ENCODE results near the gene TM7SF2. TPM values are rescaled to one million over a fixed set of nuclear protein-coding genes. Genes with fewer than 3 reads are reported as not detected.

Gene TM7SF2
- total RNA-seq, 1 experiment from 2014 or later: 74.8 TPM

DNA sequence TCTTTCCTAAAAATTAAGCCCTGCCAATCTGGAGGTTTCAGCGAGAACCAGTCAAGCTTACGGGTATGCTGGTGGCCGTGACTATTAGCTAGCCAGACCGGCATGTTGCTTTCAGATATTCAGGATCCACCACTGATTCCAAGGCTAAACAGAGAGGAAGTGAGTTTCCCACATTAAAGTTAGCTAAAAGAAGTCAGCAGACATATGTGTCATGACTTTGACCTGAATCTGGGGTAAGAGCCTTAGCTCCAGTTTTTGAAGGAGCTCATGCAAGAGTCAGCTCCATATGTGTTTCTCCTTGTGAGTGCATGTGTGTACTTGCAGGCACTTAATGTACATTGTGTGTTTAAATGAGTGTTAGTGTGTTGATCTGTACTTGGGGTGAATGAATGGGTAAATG, 26.2 kb upstream of the TM7SF2 start:
- H4K20me1 ChIP-seq (ENCODE audit: control insufficient read depth, insufficient read depth, insufficient read length): peaks cover 3% of the 10 kb centered on the region
- no peak overlapping the region for H3K14ac ChIP-seq (ENCODE audit: insufficient read depth, low read length)
- H3K9ac ChIP-seq (ENCODE audit: extremely low read depth, insufficient read length, low read length): no peak overlapping the region
- Mint-ChIP-seq H3K4me3 (peak overlapping the region; percentile 97 to 99), H3K9me3 (no peaks in the 10 kb centered on the region; a peak in 1 of 5 replicates), H3K27me3 (ENCODE audit: low read depth) (no peaks in the 10 kb centered on the region), H3K36me3 (ENCODE audit: insufficient read depth in 1 of 3, low read depth in 3 of 3) (peaks cover 19 to 63% (median 60%) of the 10 kb centered on the region in 3 experiments), H3K4me1 (peaks cover 14 to 16% of the 10 kb centered on the region in 2 experiments), H3K27ac (no peak overlapping the region; a peak in 2 of 7 replicates)
- H2AFZ ChIP-seq (ENCODE audit: low read length): no peak overlapping the region
- no peak overlapping the region for H4K5ac ChIP-seq (ENCODE audit: insufficient read length, low read depth, low read length)
- H3K23me2 ChIP-seq (ENCODE audit: insufficient read length, low read depth, low read length, poor library complexity, severe bottlenecking): peaks cover 12% of the 10 kb centered on the region
- no peak overlapping the region for H3K27ac ChIP-seq (ENCODE audit: insufficient read length, low read depth, low read length)
- no peak overlapping the region for H4K8ac ChIP-seq (replicated peaks; ENCODE audit: insufficient read length, low read depth, low read length)
- H2BK12ac ChIP-seq (ENCODE audit: insufficient read length, low read depth, low read length): no peak overlapping the region
- H3K4me1 ChIP-seq (ENCODE audit: insufficient read depth, low read length): no peaks in the 10 kb centered on the region
- TF ChIP-seq, protein P1, sequence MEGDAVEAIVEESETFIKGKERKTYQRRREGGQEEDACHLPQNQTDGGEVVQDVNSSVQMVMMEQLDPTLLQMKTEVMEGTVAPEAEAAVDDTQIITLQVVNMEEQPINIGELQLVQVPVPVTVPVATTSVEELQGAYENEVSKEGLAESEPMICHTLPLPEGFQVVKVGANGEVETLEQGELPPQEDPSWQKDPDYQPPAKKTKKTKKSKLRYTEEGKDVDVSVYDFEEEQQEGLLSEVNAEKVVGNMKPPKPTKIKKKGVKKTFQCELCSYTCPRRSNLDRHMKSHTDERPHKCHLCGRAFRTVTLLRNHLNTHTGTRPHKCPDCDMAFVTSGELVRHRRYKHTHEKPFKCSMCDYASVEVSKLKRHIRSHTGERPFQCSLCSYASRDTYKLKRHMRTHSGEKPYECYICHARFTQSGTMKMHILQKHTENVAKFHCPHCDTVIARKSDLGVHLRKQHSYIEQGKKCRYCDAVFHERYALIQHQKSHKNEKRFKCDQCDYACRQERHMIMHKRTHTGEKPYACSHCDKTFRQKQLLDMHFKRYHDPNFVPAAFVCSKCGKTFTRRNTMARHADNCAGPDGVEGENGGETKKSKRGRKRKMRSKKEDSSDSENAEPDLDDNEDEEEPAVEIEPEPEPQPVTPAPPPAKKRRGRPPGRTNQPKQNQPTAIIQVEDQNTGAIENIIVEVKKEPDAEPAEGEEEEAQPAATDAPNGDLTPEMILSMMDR (conservative IDR thresholded peaks at IDR 0.05): no peak
- H2BK20ac ChIP-seq (ENCODE audit: low read depth, low read length, poor library complexity, severe bottlenecking): no peak overlapping the region
- no peak overlapping the region for H3K18ac ChIP-seq (ENCODE audit: insufficient read length, low read depth, low read length)
- H2BK5ac ChIP-seq (ENCODE audit: insufficient read length, low read length): no peak overlapping the region
- no peaks in the 10 kb centered on the region for H3K9me3 ChIP-seq (ENCODE audit: control insufficient read depth, low read depth, low read length)
- peaks cover 8% of the 10 kb centered on the region; the same call in 1 of the 2 replicates for H3K79me2 ChIP-seq (ENCODE audit: insufficient read depth, low read length)
- no peak overlapping the region for H2BK120ac ChIP-seq (ENCODE audit: low read depth, low read length, poor library complexity, severe bottlenecking)
- peaks cover 3% of the 10 kb centered on the region for H3K79me1 ChIP-seq (ENCODE audit: insufficient read depth, low read depth, low read length, poor library complexity, severe bottlenecking)
- H3K4me2 ChIP-seq (ENCODE audit: insufficient read depth, insufficient read length, low read length): peak overlapping the region; percentile 79
- DNase-seq: no peak
- H4K91ac ChIP-seq (ENCODE audit: insufficient read length, low read depth, low read length): no peak overlapping the region
- no peak overlapping the region for H2AK5ac ChIP-seq (ENCODE audit: insufficient read length, low read length)
- H2BK15ac ChIP-seq (ENCODE audit: low read depth, low read length): no peak overlapping the region
- H3K27me3 ChIP-seq (ENCODE audit: insufficient read depth, low read length): no peaks in the 10 kb centered on the region
- no peak overlapping the region for H3K23ac ChIP-seq (ENCODE audit: insufficient read length, low read depth, low read length)
- H3T11ph ChIP-seq (ENCODE audit: low read length): no peak overlapping the region
- no peak overlapping the region for H3K56ac ChIP-seq (ENCODE audit: insufficient read length, low read depth, low read length)
- no CpG with 5 or more reads among the region's 4 CpGs for WGBS (ENCODE audit: extremely low coverage, insufficient read length, low lambda C conversion rate)
- H3K4ac ChIP-seq (ENCODE audit: low read depth, low read length): no peak overlapping the region
